Measurements from ENCODE around the gene PTPRD. TPM values are rescaled to one million over a fixed set of nuclear protein-coding genes. Genes with fewer than 3 reads are reported as not detected.

Gene PTPRD
- total RNA-seq, 1 experiment from 2014 or later: 32.5 TPM

- Histone ChIP-seq H3K4me2 (ENCODE audit: insufficient read depth, insufficient read length, low read length) (peak overlapping the region; percentile 51), H3K4ac (ENCODE audit: low read depth, low read length) (no peak overlapping the region), H3K4me1 (ENCODE audit: insufficient read depth, low read length) (peaks cover 5% of the 10 kb centered on the region; the same call in 1 of the 2 replicates), H4K5ac (ENCODE audit: insufficient read length, low read depth, low read length) (no peak overlapping the region), H2BK15ac (ENCODE audit: low read depth, low read length) (no peak overlapping the region), H3T11ph (ENCODE audit: low read length) (no peak overlapping the region), H3K79me2 (ENCODE audit: insufficient read depth, low read length) (no peaks in the 10 kb centered on the region), H3K56ac (ENCODE audit: insufficient read length, low read depth, low read length) (no peak overlapping the region), H2BK120ac (ENCODE audit: low read depth, low read length, poor library complexity, severe bottlenecking) (no peak overlapping the region), H3K23me2 (ENCODE audit: insufficient read length, low read depth, low read length, poor library complexity, severe bottlenecking) (no peaks in the 10 kb centered on the region), H3K27ac (ENCODE audit: insufficient read length, low read depth, low read length) (no peak overlapping the region), H3K27me3 (ENCODE audit: insufficient read depth, low read length) (no peaks in the 10 kb centered on the region), H2BK5ac (ENCODE audit: insufficient read length, low read length) (no peak overlapping the region), H2BK12ac (ENCODE audit: insufficient read length, low read depth, low read length) (no peak overlapping the region), H3K79me1 (ENCODE audit: insufficient read depth, low read depth, low read length, poor library complexity, severe bottlenecking) (no peaks in the 10 kb centered on the region), H2BK20ac (ENCODE audit: low read depth, low read length, poor library complexity, severe bottlenecking) (no peak overlapping the region), H3K9ac (ENCODE audit: extremely low read depth, insufficient read length, low read length) (no peak overlapping the region), H4K8ac (replicated peaks; ENCODE audit: insufficient read length, low read depth, low read length) (no peak overlapping the region), H3K18ac (ENCODE audit: insufficient read length, low read depth, low read length) (no peak overlapping the region), H4K20me1 (ENCODE audit: control insufficient read depth, insufficient read depth, insufficient read length) (no peaks in the 10 kb centered on the region), H4K91ac (ENCODE audit: insufficient read length, low read depth, low read length) (no peak overlapping the region), H3K23ac (ENCODE audit: insufficient read length, low read depth, low read length) (no peak overlapping the region), H2AFZ (ENCODE audit: low read length) (no peak overlapping the region), H2AK5ac (ENCODE audit: insufficient read length, low read length) (no peak overlapping the region), H3K9me3 (ENCODE audit: control insufficient read depth, low read depth, low read length) (no peaks in the 10 kb centered on the region), H3K14ac (ENCODE audit: insufficient read depth, low read length) (no peak overlapping the region)
- TF ChIP-seq, protein P1, sequence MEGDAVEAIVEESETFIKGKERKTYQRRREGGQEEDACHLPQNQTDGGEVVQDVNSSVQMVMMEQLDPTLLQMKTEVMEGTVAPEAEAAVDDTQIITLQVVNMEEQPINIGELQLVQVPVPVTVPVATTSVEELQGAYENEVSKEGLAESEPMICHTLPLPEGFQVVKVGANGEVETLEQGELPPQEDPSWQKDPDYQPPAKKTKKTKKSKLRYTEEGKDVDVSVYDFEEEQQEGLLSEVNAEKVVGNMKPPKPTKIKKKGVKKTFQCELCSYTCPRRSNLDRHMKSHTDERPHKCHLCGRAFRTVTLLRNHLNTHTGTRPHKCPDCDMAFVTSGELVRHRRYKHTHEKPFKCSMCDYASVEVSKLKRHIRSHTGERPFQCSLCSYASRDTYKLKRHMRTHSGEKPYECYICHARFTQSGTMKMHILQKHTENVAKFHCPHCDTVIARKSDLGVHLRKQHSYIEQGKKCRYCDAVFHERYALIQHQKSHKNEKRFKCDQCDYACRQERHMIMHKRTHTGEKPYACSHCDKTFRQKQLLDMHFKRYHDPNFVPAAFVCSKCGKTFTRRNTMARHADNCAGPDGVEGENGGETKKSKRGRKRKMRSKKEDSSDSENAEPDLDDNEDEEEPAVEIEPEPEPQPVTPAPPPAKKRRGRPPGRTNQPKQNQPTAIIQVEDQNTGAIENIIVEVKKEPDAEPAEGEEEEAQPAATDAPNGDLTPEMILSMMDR (conservative IDR thresholded peaks at IDR 0.05): no peak
- peak overlapping the region in 1 of 3 experiments; percentile 77; a peak in 3 of 7 replicates for H3K27ac Mint-ChIP-seq
- H3K36me3 Mint-ChIP-seq (ENCODE audit: insufficient read depth in 1 of 3, low read depth in 3 of 3): no peaks in the 10 kb centered on the region; a peak in 1 of 7 replicates
- peaks cover 33 to 42% of the 10 kb centered on the region in 2 experiments for H3K4me1 Mint-ChIP-seq
- WGBS (ENCODE audit: extremely low coverage, insufficient read length, low lambda C conversion rate): no CpG with 5 or more reads among the region's 1 CpG
- DNase-seq: no peak
- H3K4me3 Mint-ChIP-seq: no peak overlapping the region
- H3K27me3 Mint-ChIP-seq (ENCODE audit: low read depth): no peaks in the 10 kb centered on the region
- peaks cover 3% of the 10 kb centered on the region in 2 experiments; a peak in 2 of 5 replicates for H3K9me3 Mint-ChIP-seq
Observed at GRCh38 chr9:9522406-9522805, 1090.4 kb downstream of the PTPRD start.

Data from H9 (cell line).